ENCODE results near the gene VSIG4. TPM values are rescaled to one million over a fixed set of nuclear protein-coding genes. Genes with fewer than 3 reads are reported as not detected.

VSIG4 gene
- total and polyA plus RNA-seq, 8 donors = 5.7 to 377 (median 11.7) TPM

- intact Hi-C loops (cut with DNase I) = no loop called here
- peak overlapping the region in 1 of 2 donors; percentile 26 for H3K4me3 ChIP-seq
- DNase-seq (no peak), ATAC-seq (no peak)
- H3K9me3 ChIP-seq = no peaks in the 10 kb centered on the region
- H3K36me3 ChIP-seq = no peaks in the 10 kb centered on the region
- no peak for TF ChIP-seq CTCF (IDR thresholded peaks at IDR 0.05)
- no peaks in the 10 kb centered on the region for H3K27me3 ChIP-seq
- no peaks in the 10 kb centered on the region for H3K4me1 ChIP-seq
- H3K27ac ChIP-seq = peak overlapping the region in 1 of 2 donors; percentile 60
Measured at GRCh38 chrX:66038115-66038514, 1.8 kb downstream of the VSIG4 start.

- no peaks in the 10 kb centered on the region for H3K4me1 ChIP-seq
- no peaks in the 10 kb centered on the region for H3K9me3 ChIP-seq
- H3K36me3 ChIP-seq = no peaks in the 10 kb centered on the region
- no peak for ATAC-seq
- no peak for DNase-seq
- H3K27ac ChIP-seq = no peak overlapping the region
- no peak for TF ChIP-seq CTCF (IDR thresholded peaks at IDR 0.05)
- intact Hi-C loops (cut with DNase I) = no loop called here
- no peak overlapping the region for H3K4me3 ChIP-seq
- H3K27me3 ChIP-seq = no peaks in the 10 kb centered on the region
Measured at GRCh38 chrX:66036231-66036630, 3.6 kb downstream of the VSIG4 start.

DNA sequence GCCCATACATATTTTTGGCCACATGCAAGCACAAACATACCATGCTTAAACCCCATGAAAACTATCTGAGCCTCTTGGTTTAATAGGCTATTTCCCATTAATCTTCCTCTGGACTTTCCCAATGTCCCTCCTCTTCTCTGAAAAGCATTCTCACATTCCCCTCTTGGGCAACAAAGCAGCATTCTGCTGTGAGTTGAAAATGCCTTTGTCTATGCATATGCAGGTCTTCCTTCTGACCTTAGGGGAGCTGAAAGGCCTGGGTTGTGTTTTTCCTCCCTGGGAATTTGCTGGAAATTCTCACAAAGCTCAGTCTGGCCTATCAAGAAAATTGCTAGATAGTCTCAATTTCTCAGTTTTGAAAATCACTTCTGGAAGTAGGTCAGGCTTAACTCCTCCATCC lies 4.2 kb downstream of the VSIG4 start:
- DNase-seq = no peak
- ATAC-seq = no peak
- no peak overlapping the region for H3K27ac ChIP-seq

DNA sequence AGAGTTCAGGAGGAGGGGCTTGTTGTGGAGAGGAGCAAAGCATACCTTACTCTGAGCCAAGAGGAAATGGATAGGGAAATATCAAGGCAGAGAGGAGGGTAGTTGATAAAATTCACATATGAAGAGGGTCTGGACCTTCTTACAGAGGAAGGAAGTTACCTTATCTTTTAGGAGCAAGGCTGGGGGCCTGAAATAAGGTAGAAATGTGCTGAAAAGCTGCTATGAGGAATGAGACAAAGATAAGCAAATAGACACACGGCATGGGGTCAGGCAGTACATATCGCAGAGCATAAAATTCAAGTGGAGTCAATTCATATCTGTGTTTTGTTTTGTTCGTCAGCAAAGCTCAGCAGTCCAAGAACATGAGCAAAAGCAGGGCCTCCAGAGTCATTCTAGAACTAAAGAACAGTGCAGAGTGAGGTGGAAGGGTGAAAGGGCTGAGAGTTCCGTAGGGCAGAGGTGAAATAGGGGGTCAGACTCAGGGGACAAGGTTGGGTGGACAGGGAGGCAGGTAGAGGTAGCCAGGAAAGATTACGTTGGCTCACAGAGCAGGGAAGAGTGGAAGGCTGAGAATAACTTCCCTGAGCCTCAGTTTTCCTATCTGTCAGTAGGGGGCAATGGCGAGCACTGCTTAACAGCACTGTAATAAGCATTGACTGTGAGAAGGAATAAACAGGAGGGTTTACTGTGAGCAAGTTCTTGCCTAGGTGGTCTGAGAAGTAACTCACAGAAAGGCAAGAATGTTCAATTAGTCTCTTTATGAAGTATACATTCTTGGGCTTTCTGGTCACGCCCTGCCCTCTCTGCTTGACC lies 9.2 kb downstream of the VSIG4 start:
- DNase-seq = no peak

More for the DNA sequence above, 4.2 kb downstream of the VSIG4 start:
- H3K4me1 ChIP-seq = no peaks in the 10 kb centered on the region
- no peak overlapping the region for H3K4me3 ChIP-seq
- TF ChIP-seq CTCF (IDR thresholded peaks at IDR 0.05) = no peak
- H3K9me3 ChIP-seq = no peaks in the 10 kb centered on the region
- no peaks in the 10 kb centered on the region for H3K27me3 ChIP-seq
- no peaks in the 10 kb centered on the region for H3K36me3 ChIP-seq
- intact Hi-C loops (cut with DNase I) = no loop called here

More for the DNA sequence above, 9.2 kb downstream of the VSIG4 start:
- H3K36me3 ChIP-seq = no peaks in the 10 kb centered on the region
- H3K4me3 ChIP-seq = no peak overlapping the region
- intact Hi-C loops (cut with DNase I) = no loop called here
- H3K4me1 ChIP-seq = no peaks in the 10 kb centered on the region
- no peak overlapping the region for H3K27ac ChIP-seq
- H3K27me3 ChIP-seq = peaks cover 0 to 4% of the 10 kb centered on the region in 2 donors
- no peaks in the 10 kb centered on the region for H3K9me3 ChIP-seq
- ATAC-seq = peak; percentile 80
- peak; percentile 34 to 62 for TF ChIP-seq CTCF (IDR thresholded peaks at IDR 0.05)
